HCT116 (cell line): Measurements from ENCODE around the gene ANXA4. TPM values are rescaled to one million over a fixed set of nuclear protein-coding genes. Genes with fewer than 3 reads are reported as not detected.

Experiments used
- ATAC-seq: fragments of 200-7000 bp; cut with Tn5 transposase; 2 replicates; pipeline ENCODE4 v1.9.1; 2020; ENCODE audit warnings: mild to moderate bottlenecking, moderate library complexity
- BruUV-seq: library from RNA; stranded (reverse); fragments of 400-500 nt; replicated peaks from 2 replicates; lab custom pipeline; 2021; lab: Mats Ljungman, UMichigan
- CTCF ChIA-PET: fragments of 300-600 bp; sonication (Branson Sonifier 250); formaldehyde crosslinking; loops from one replicate; lab custom pipeline; 2021; ENCODE audit warnings: antibody characterized with exemption; lab: Charles Lee
- POLR2A ChIA-PET: fragments of 300-600, 350-600 bp; sonication (Branson Sonifier 250); formaldehyde crosslinking; loops from one replicate; lab custom pipeline; 2021; ENCODE audit warnings: antibody characterized with exemption; lab: Charles Lee
- RAD21 ChIA-PET, 2 experiments: fragments of 300-600 bp; sonication (Branson Sonifier 250); formaldehyde crosslinking; loops; one replicate each; lab custom pipeline; 2023; ENCODE audit warnings: low total read pairs in 2 of 2; ENCODE audit not compliant: uncharacterized antibody in 2 of 2, unreplicated experiment in 2 of 2, low non-redundant PET in 1 of 2; lab: Charles Lee
- DNase-seq: peaks from one replicate; pipeline ENCODE4 v3.0.0-alpha.2; 2010; ENCODE audit warnings: low read depth, low spot score
- H2AFZ ChIP-seq: fragments of 200-600 bp; shearing (Covaris generic), sonication (generic); 2 replicates; pipeline ENCODE4 v1.6.1; 2017; ENCODE audit warnings: low read depth, mixed run types, mixed read lengths, antibody characterized with exemption, low read length; ENCODE audit not compliant: poor library complexity, severe bottlenecking
- H3K27ac ChIP-seq: 2 replicates; pipeline ENCODE4 v1.5.1; 2012; ENCODE audit warnings: low read depth, low read length
- H3K27me3 ChIP-seq: fragments of 200-600 bp; sonication (generic); 2 replicates; pipeline ENCODE4 v1.6.1; 2016; ENCODE audit warnings: mixed run types, low read length, mixed read lengths; ENCODE audit not compliant: insufficient read depth
- H3K36me3 ChIP-seq, 2 experiments: fragments of 200-500 bp in 1 of 2; fragments of 200-600 bp in 1 of 2; sonication (Bioruptor generic) in 1 of 2; sonication (generic) in 1 of 2; 2 replicates each; pipeline versions ENCODE4 v1.5.1 to v1.6.1; 2014 to 2016; ENCODE audit warnings: low read length in 2 of 2, inconsistent platforms in 1 of 2, mixed read lengths in 1 of 2, mixed run types in 1 of 2; ENCODE audit not compliant: insufficient read depth in 2 of 2, control insufficient read depth in 1 of 2
- H3K4me1 ChIP-seq, 2 experiments: fragments of 200-600 bp in 1 of 2; sonication (generic) in 1 of 2; 2 replicates each; pipeline versions ENCODE4 v1.5.1 to v1.6.1; 2012 to 2017; ENCODE audit warnings: low read length in 2 of 2, inconsistent platforms in 1 of 2, mild to moderate bottlenecking in 1 of 2, mixed read lengths in 1 of 2, mixed run types in 1 of 2, moderate library complexity in 1 of 2; ENCODE audit not compliant: insufficient read depth in 2 of 2, control insufficient read depth in 1 of 2
- H3K4me2 ChIP-seq: fragments of 200-600 bp; sonication (generic); 2 replicates; pipeline ENCODE4 v1.6.1; 2017; ENCODE audit warnings: mixed run types, low read length, mixed read lengths
- H3K4me3 ChIP-seq, 2 experiments: fragments of 200-600 bp in 1 of 2; sonication (generic) in 1 of 2; replicated peaks in 1 of 2; 2 replicates each; pipeline ENCODE4 v1.5.1; 2011 to 2016; ENCODE audit warnings: low read length in 2 of 2, control low read depth in 1 of 2, low read depth in 1 of 2, mild to moderate bottlenecking in 1 of 2, mixed read lengths in 1 of 2, mixed run types in 1 of 2
- H3K79me2 ChIP-seq: fragments of 200-600 bp; sonication (generic); 2 replicates; pipeline ENCODE4 v1.6.1; 2017; ENCODE audit warnings: mild to moderate bottlenecking, mixed run types, low read length, moderate library complexity, mixed read lengths; ENCODE audit not compliant: insufficient read depth
- H3K9ac ChIP-seq: fragments of 200-600 bp; sonication (generic); 2 replicates; pipeline ENCODE4 v1.6.1; 2016; ENCODE audit warnings: low read length, mixed read lengths
- H3K9me2 ChIP-seq: fragments of 200-600 bp; sonication (generic), shearing (Covaris generic); 2 replicates; pipeline ENCODE4 v1.6.1; 2017; ENCODE audit warnings: mixed run types, mild to moderate bottlenecking, moderate library complexity; ENCODE audit not compliant: insufficient read depth
- H3K9me3 ChIP-seq, 2 experiments: fragments of 200-500 bp in 1 of 2; fragments of 200-600 bp in 1 of 2; sonication (Bioruptor generic) in 1 of 2; sonication (generic) in 1 of 2; 2 replicates each; pipeline ENCODE4 v1.6.1; 2014 to 2017; ENCODE audit warnings: low read length in 2 of 2, mixed read lengths in 2 of 2, inconsistent platforms in 1 of 2, low read depth in 1 of 2, mild to moderate bottlenecking in 1 of 2, mixed run types in 1 of 2, moderate library complexity in 1 of 2; ENCODE audit not compliant: control insufficient read depth in 1 of 2, insufficient read depth in 1 of 2
- H4K20me1 ChIP-seq: fragments of 200-600 bp; sonication (generic), shearing (Covaris generic); 2 replicates; pipeline ENCODE4 v1.6.1; 2017; ENCODE audit warnings: mixed run types, mild to moderate bottlenecking, moderate library complexity; ENCODE audit not compliant: insufficient read depth
- CEBPB ChIP-seq: IDR thresholded peaks from 2 replicates; pipeline ENCODE4 v1.6.1; 2012; ENCODE audit warnings: low read depth
- SP1 ChIP-seq: IDR thresholded peaks from 2 replicates; pipeline ENCODE4 v1.6.1; 2012; ENCODE audit warnings: low read depth
- intact Hi-C: fragments of 100-400 bp; cut with micrococcal nuclease; formaldehyde crosslinking; loops from 2 replicates; pipeline ENCODE4 v1.10.0; 2022
- total RNA-seq: library from RNA; stranded (reverse); gene quantifications from one replicate; pipeline ENCODE4 v1.2.1, GENCODE V29; 2021; ENCODE audit not compliant: unreplicated experiment
- TF ChIP-seq, protein P1 (sequence below), 3 experiments: fragments of 200-600 bp in 1 of 3; sonication (generic) in 1 of 3; IDR thresholded peaks in 2 of 3; conservative IDR thresholded peaks in 1 of 3; 2 replicates each; pipeline ENCODE4 v1.5.1; 2012 to 2017; ENCODE audit warnings: low read depth in 2 of 3, low read length in 2 of 3, antibody characterized with exemption in 1 of 3, borderline replicate concordance in 1 of 3, control low read depth in 1 of 3, mild to moderate bottlenecking in 1 of 3, mixed read lengths in 1 of 3, mixed run types in 1 of 3, moderate library complexity in 1 of 3; ENCODE audit not compliant: insufficient read depth in 1 of 3
- TF ChIP-seq, protein P2 (sequence below): IDR thresholded peaks from 2 replicates; pipeline ENCODE4 v1.6.1; 2011; ENCODE audit warnings: mild to moderate bottlenecking, low read length, moderate library complexity; ENCODE audit not compliant: insufficient replicate concordance; ENCODE audit errors: extremely low read depth

The ANXA4 gene
- total RNA-seq, 1 experiment from 2014 or later = 64.6 TPM

- H3K9ac ChIP-seq = no peak overlapping the region
- BruUV-seq = no TSS peak
- no peak overlapping the region for H3K4me2 ChIP-seq
- H3K9me2 ChIP-seq = no peaks in the 10 kb centered on the region
- ChIA-PET RAD21 (no interaction called here), POLR2A (no interaction called here), CTCF (no interaction called here)
- no peaks in the 10 kb centered on the region for H3K9me3 ChIP-seq
- TF ChIP-seq CEBPB = no peak
- TF ChIP-seq, protein P1, sequence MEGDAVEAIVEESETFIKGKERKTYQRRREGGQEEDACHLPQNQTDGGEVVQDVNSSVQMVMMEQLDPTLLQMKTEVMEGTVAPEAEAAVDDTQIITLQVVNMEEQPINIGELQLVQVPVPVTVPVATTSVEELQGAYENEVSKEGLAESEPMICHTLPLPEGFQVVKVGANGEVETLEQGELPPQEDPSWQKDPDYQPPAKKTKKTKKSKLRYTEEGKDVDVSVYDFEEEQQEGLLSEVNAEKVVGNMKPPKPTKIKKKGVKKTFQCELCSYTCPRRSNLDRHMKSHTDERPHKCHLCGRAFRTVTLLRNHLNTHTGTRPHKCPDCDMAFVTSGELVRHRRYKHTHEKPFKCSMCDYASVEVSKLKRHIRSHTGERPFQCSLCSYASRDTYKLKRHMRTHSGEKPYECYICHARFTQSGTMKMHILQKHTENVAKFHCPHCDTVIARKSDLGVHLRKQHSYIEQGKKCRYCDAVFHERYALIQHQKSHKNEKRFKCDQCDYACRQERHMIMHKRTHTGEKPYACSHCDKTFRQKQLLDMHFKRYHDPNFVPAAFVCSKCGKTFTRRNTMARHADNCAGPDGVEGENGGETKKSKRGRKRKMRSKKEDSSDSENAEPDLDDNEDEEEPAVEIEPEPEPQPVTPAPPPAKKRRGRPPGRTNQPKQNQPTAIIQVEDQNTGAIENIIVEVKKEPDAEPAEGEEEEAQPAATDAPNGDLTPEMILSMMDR (IDR thresholded peaks at IDR 0.05 in 2 of 3, conservative IDR thresholded peaks at IDR 0.05 in 1 of 3; ENCODE audit: borderline replicate concordance in 1 of 3, insufficient read depth in 1 of 3, low read depth in 2 of 3, low read length in 2 of 3) = no peak
- TF ChIP-seq SP1 = no peak
- intact Hi-C loops = no loop called here
- H3K79me2 ChIP-seq = no peaks in the 10 kb centered on the region
- H3K4me3 ChIP-seq = no peak overlapping the region
- H3K27ac ChIP-seq = no peak overlapping the region
- H3K36me3 ChIP-seq = 0 out of 4 replicates have a peak, but pooled peaks cover 0 to 9% of the 10 kb centered on the region in 2 experiments
- no peak overlapping the region for H2AFZ ChIP-seq
- H3K27me3 ChIP-seq = no peaks in the 10 kb centered on the region
- DNase-seq (no peak), ATAC-seq (no peak)
- no peaks in the 10 kb centered on the region for H4K20me1 ChIP-seq
- no peaks in the 10 kb centered on the region for H3K4me1 ChIP-seq
These were observed 116.3 kb downstream of the ANXA4 start for GRCh38 chr2:69858261-69858660.

- Histone ChIP-seq H3K79me2 (no peaks in the 10 kb centered on the region), H3K27ac (no peak overlapping the region), H2AFZ (no peak overlapping the region), H3K9me3 (no peaks in the 10 kb centered on the region), H3K4me1 (no peaks in the 10 kb centered on the region), H3K9ac (no peak overlapping the region), H3K27me3 (no peaks in the 10 kb centered on the region), H4K20me1 (no peaks in the 10 kb centered on the region), H3K4me3 (no peak overlapping the region), H3K4me2 (no peak overlapping the region), H3K9me2 (no peaks in the 10 kb centered on the region), H3K36me3 (peaks cover 7 to 21% of the 10 kb centered on the region in 2 experiments; a peak in 3 of 4 replicates)
- POLR2A ChIA-PET = no interaction called here
- no peak for ATAC-seq
- RAD21 ChIA-PET = no interaction called here
- no TSS peak for BruUV-seq
- intact Hi-C loops = no loop called here
- DNase-seq = no peak
- TF ChIP-seq, protein P2, sequence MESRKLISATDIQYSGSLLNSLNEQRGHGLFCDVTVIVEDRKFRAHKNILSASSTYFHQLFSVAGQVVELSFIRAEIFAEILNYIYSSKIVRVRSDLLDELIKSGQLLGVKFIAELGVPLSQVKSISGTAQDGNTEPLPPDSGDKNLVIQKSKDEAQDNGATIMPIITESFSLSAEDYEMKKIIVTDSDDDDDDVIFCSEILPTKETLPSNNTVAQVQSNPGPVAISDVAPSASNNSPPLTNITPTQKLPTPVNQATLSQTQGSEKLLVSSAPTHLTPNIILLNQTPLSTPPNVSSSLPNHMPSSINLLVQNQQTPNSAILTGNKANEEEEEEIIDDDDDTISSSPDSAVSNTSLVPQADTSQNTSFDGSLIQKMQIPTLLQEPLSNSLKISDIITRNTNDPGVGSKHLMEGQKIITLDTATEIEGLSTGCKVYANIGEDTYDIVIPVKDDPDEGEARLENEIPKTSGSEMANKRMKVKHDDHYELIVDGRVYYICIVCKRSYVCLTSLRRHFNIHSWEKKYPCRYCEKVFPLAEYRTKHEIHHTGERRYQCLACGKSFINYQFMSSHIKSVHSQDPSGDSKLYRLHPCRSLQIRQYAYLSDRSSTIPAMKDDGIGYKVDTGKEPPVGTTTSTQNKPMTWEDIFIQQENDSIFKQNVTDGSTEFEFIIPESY = no peak
- CTCF ChIA-PET = no interaction called here
These were observed 121.4 kb downstream of the ANXA4 start for GRCh38 chr2:69863298-69863697.

Other genes with a start within 250 kb of the ANXA4 start
- gene AAK1, start 98.4 kb upstream of the ANXA4 start, total RNA-seq = 32.0 TPM
- 16.7 TPM for gene GMCL1, start 87.5 kb downstream of the ANXA4 start, total RNA-seq
- 44.4 TPM for gene SNRNP27, start 151.8 kb downstream of the ANXA4 start, total RNA-seq
- gene MXD1, start 173.0 kb downstream of the ANXA4 start, total RNA-seq = 10.3 TPM
- 1.1 TPM for gene ASPRV1, start 219.5 kb downstream of the ANXA4 start, total RNA-seq